ENCODE measurements around the gene FIGN. TPM values are rescaled to one million over a fixed set of nuclear protein-coding genes. Genes with fewer than 3 reads are reported as not detected.

The FIGN gene
- total and polyA plus RNA-seq, 10 of the 15 experiments (the other 5 are each of a cell fraction or from before 2014, with no cell fraction given) = under 0.01 to 0.01 TPM; not detected in 8

- TF ChIP-seq, protein P1, sequence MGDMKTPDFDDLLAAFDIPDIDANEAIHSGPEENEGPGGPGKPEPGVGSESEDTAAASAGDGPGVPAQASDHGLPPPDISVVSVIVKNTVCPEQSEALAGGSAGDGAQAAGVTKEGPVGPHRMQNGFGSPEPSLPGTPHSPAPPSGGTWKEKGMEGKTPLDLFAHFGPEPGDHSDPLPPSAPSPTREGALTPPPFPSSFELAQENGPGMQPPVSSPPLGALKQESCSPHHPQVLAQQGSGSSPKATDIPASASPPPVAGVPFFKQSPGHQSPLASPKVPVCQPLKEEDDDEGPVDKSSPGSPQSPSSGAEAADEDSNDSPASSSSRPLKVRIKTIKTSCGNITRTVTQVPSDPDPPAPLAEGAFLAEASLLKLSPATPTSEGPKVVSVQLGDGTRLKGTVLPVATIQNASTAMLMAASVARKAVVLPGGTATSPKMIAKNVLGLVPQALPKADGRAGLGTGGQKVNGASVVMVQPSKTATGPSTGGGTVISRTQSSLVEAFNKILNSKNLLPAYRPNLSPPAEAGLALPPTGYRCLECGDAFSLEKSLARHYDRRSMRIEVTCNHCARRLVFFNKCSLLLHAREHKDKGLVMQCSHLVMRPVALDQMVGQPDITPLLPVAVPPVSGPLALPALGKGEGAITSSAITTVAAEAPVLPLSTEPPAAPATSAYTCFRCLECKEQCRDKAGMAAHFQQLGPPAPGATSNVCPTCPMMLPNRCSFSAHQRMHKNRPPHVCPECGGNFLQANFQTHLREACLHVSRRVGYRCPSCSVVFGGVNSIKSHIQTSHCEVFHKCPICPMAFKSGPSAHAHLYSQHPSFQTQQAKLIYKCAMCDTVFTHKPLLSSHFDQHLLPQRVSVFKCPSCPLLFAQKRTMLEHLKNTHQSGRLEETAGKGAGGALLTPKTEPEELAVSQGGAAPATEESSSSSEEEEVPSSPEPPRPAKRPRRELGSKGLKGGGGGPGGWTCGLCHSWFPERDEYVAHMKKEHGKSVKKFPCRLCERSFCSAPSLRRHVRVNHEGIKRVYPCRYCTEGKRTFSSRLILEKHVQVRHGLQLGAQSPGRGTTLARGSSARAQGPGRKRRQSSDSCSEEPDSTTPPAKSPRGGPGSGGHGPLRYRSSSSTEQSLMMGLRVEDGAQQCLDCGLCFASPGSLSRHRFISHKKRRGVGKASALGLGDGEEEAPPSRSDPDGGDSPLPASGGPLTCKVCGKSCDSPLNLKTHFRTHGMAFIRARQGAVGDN (IDR thresholded peaks at IDR 0.05) = no peak
- TF ChIP-seq LARP7 (IDR thresholded peaks at IDR 0.05) (no peak), BACH1 (IDR thresholded peaks at IDR 0.05; ENCODE audit: borderline replicate concordance) (no peak), CHD4 (IDR thresholded peaks at IDR 0.05) (no peak), YY1 (IDR thresholded peaks at IDR 0.05; ENCODE audit: low read depth, low read length) (no peak), ZBTB40 (IDR thresholded peaks at IDR 0.05; ENCODE audit: borderline replicate concordance) (no peak), FOXM1 (IDR thresholded peaks at IDR 0.05; ENCODE audit: low read depth, low read length) (no peak), HDAC2 (IDR thresholded peaks at IDR 0.05) (no peak)
These were observed 53.1 kb downstream of the FIGN start (continued) for GRCh38 chr2:163682695-163683094.
